Endothelial cell of umbilical vein (primary cell): ENCODE results near the gene CDC42EP4. TPM values are rescaled to one million over a fixed set of nuclear protein-coding genes. Genes with fewer than 3 reads are reported as not detected.

Experiments used
- BruUV-seq: library from RNA; stranded (reverse); fragments of 400-500 nt; replicated peaks from 2 replicates; lab custom pipeline; 2021; lab: Mats Ljungman, UMichigan
- CTCF ChIA-PET: fragments of 300-600, 350-600 bp; sonication (Branson Sonifier 250); formaldehyde crosslinking; loops from one replicate; lab custom pipeline; 2021; ENCODE audit warnings: antibody characterized with exemption, inconsistent platforms; lab: Charles Lee
- POLR2A ChIA-PET: fragments of 300-600, 350-600 bp; sonication (Branson Sonifier 250); formaldehyde crosslinking; loops from one replicate; lab custom pipeline; 2021; ENCODE audit warnings: antibody characterized with exemption, inconsistent platforms; lab: Charles Lee
- DNase-seq: peaks from one replicate; pipeline ENCODE4 v3.0.0-alpha.2; 2011; ENCODE audit warnings: low read depth, low spot score
- FAIRE-seq: peaks from 2 replicates; lab custom pipeline; 2011; peaks lifted over from hg19 to GRCh38; lab: Jason Lieb, UNC
- H2AFZ ChIP-seq: 2 replicates; pipeline ENCODE4 v1.6.0; 2012; ENCODE audit warnings: low read depth, low read length, control low read depth, inconsistent platforms
- H3K27ac ChIP-seq: 2 replicates; pipeline ENCODE4 v1.5.1; 2011; ENCODE audit warnings: low read depth, mild to moderate bottlenecking, control low read depth, low read length, moderate library complexity; ENCODE audit not compliant: insufficient read depth
- H3K27me3 ChIP-seq, 2 experiments: 2 replicates each; pipeline versions ENCODE4 v1.6.0 to v1.6.1; 2011; ENCODE audit warnings: low read length in 2 of 2, mixed read lengths in 1 of 2; ENCODE audit not compliant: control insufficient read depth in 2 of 2, insufficient read depth in 2 of 2
- H3K36me3 ChIP-seq, 2 experiments: 2 replicates in 1 of 2; 3 replicates in 1 of 2; pipeline ENCODE4 v1.5.1; 2011; ENCODE audit warnings: low read length in 2 of 2, mild to moderate bottlenecking in 1 of 2, moderate library complexity in 1 of 2; ENCODE audit not compliant: control insufficient read depth in 2 of 2, insufficient read depth in 2 of 2; ENCODE audit errors: extremely low read depth in 1 of 2
- H3K4me1 ChIP-seq: 3 replicates; pipeline ENCODE4 v1.5.1; 2011; ENCODE audit warnings: mild to moderate bottlenecking, low read length; ENCODE audit not compliant: control insufficient read depth, insufficient read depth; ENCODE audit errors: extremely low read depth
- H3K4me2 ChIP-seq: 2 replicates; pipeline ENCODE4 v1.6.1; 2011; ENCODE audit warnings: low read length, control low read depth, mixed read lengths; ENCODE audit not compliant: insufficient read depth
- H3K4me3 ChIP-seq, 3 experiments: fragments of 200-600 bp in 1 of 3; sonication (generic), shearing (Covaris generic) in 1 of 3; replicated peaks in 1 of 3; 2 replicates each; pipeline ENCODE4 v1.5.1; 2011 to 2016; ENCODE audit warnings: control low read depth in 3 of 3, low read length in 3 of 3, mild to moderate bottlenecking in 2 of 3, inconsistent platforms in 1 of 3, low read depth in 1 of 3, moderate library complexity in 1 of 3; ENCODE audit not compliant: insufficient read depth in 1 of 3
- H3K79me2 ChIP-seq: 2 replicates; pipeline ENCODE4 v1.6.0; 2012; ENCODE audit warnings: low read length, inconsistent platforms; ENCODE audit not compliant: control insufficient read depth, insufficient read depth
- H3K9ac ChIP-seq: replicated peaks from 2 replicates; pipeline ENCODE3; 2011; ENCODE audit warnings: low read length, control low read depth; ENCODE audit not compliant: insufficient read depth; ENCODE audit errors: extremely low read depth
- H3K9me1 ChIP-seq: replicated peaks from 3 replicates; pipeline ENCODE4 v1.6.0; 2011; ENCODE audit warnings: mild to moderate bottlenecking, low read length; ENCODE audit not compliant: control insufficient read depth, insufficient read depth; ENCODE audit errors: extremely low read depth
- H3K9me3 ChIP-seq: replicated peaks from 2 replicates; pipeline ENCODE4 v1.5.1; 2012; ENCODE audit warnings: low read length, inconsistent platforms; ENCODE audit not compliant: control insufficient read depth, insufficient read depth
- H4K20me1 ChIP-seq: replicated peaks from 2 replicates; pipeline ENCODE3; 2011; ENCODE audit warnings: mild to moderate bottlenecking, low read length; ENCODE audit not compliant: control insufficient read depth, insufficient read depth; ENCODE audit errors: extremely low read depth
- GATA2 ChIP-seq: IDR thresholded peaks from 2 replicates; pipeline ENCODE4 v1.7.0; 2011; ENCODE audit warnings: low read depth, mild to moderate bottlenecking, moderate library complexity, mixed read lengths, low read length; ENCODE audit not compliant: insufficient read length, insufficient read depth
- JUN ChIP-seq: IDR thresholded peaks from 2 replicates; pipeline ENCODE4 v1.6.1; 2011; ENCODE audit warnings: borderline replicate concordance, low read depth; ENCODE audit not compliant: insufficient read length, insufficient read depth
- MYC ChIP-seq: IDR thresholded peaks from one replicate; pipeline ENCODE4 v1.6.1; 2011; ENCODE audit warnings: mild to moderate bottlenecking, low read depth, low read length
- POLR2AphosphoS5 ChIP-seq: IDR thresholded peaks from 2 replicates; pipeline ENCODE4 v1.6.1; 2012; ENCODE audit warnings: low read depth, mild to moderate bottlenecking, control low read depth, low read length, moderate library complexity; ENCODE audit not compliant: insufficient read depth
- dilution Hi-C: fragments of 300-500 bp; cut with MboI; formaldehyde crosslinking; loops from one replicate; pipeline ENCODE4 v1.15.0; 2019; ENCODE audit warnings: low sequenced_read_pairs; ENCODE audit not compliant: extremely low pct_ligation_motif_present
- intact Hi-C: fragments of 100-400 bp; cut with micrococcal nuclease; formaldehyde crosslinking; loops from one replicate; pipeline ENCODE4 v1.10.0; 2022
- polyA plus RNA-seq, 4 experiments: library from polyadenylated mRNA; depleted of rRNA in 3 of 4; stranded (reverse) in 3 of 4; unstranded in 1 of 4; fragments of >200 nt; gene quantifications; 2 replicates each; pipeline versions ENCODE4 v1.2.1 to v1.2.3, GENCODE V29; 2011 to 2012; ENCODE audit warnings: missing spikeins in 1 of 4
- total RNA-seq: library from RNA; stranded (reverse); gene quantifications from 2 replicates; pipeline ENCODE4 v1.2.3, GENCODE V29; 2021

The CDC42EP4 gene
- total and polyA plus RNA-seq, 2 donors (not counting 3 experiments of a cell fraction or from before 2014, with no cell fraction given): 11.4 to 19.6 TPM

GRCh38 chr17:73337330-73337710 lies 25.5 kb upstream of the CDC42EP4 start:
- Histone ChIP-seq H3K4me3 (no peak overlapping the region), H3K9me1 (no peaks in the 10 kb centered on the region), H3K9ac (no peak overlapping the region), H3K4me1 (peaks cover 2% of the 10 kb centered on the region), H3K9me3 (no peaks in the 10 kb centered on the region), H3K4me2 (no peak overlapping the region), H2AFZ (no peak overlapping the region), H3K79me2 (no peaks in the 10 kb centered on the region), H3K36me3 (no peaks in the 10 kb centered on the region), H3K27ac (no peak overlapping the region), H4K20me1 (no peaks in the 10 kb centered on the region), H3K27me3 (no peaks in the 10 kb centered on the region)
- ChIA-PET POLR2A (no interaction called here), CTCF (no interaction called here)
- dilution Hi-C loops: no loop called here
- TF ChIP-seq GATA2: no peak
- no peak for TF ChIP-seq JUN
- no peak for FAIRE-seq
- DNase-seq: no peak
- BruUV-seq: no TSS peak
- intact Hi-C loops: no loop called here

- dilution Hi-C loops (no loop called here), intact Hi-C loops (no loop called here)
- TF ChIP-seq POLR2AphosphoS5 (no peak), JUN (no peak), GATA2 (no peak), MYC (no peak)
- ChIA-PET CTCF (no interaction called here), POLR2A (interaction anchor here (0.6 kb wide), 1 partner anchor 233 kb away, joined by 8 read pairs; no protein-coding TSS in a partner anchor)
- H2AFZ ChIP-seq: no peak overlapping the region
- no peak overlapping the region for H3K9ac ChIP-seq
- DNase-seq (no peak), FAIRE-seq (no peak)
- H3K4me2 ChIP-seq: no peak overlapping the region
- H3K79me2 ChIP-seq: no peaks in the 10 kb centered on the region
- H3K4me3 ChIP-seq: no peak overlapping the region
- no peaks in the 10 kb centered on the region for H4K20me1 ChIP-seq
- no TSS peak for BruUV-seq
- no peak overlapping the region for H3K27ac ChIP-seq
- no peaks in the 10 kb centered on the region for H3K27me3 ChIP-seq
- no peaks in the 10 kb centered on the region for H3K9me3 ChIP-seq
- no peaks in the 10 kb centered on the region for H3K4me1 ChIP-seq
- no peaks in the 10 kb centered on the region for H3K36me3 ChIP-seq
- no peaks in the 10 kb centered on the region for H3K9me1 ChIP-seq
These were observed 24.9 kb upstream of the CDC42EP4 start for GRCh38 chr17:73336408-73337329.
